Stromal cell of bone marrow (primary cell): Measurements from ENCODE around the gene OR2A2.

Experiments used
- DNase-seq: peaks from one replicate; pipeline ENCODE4 v3.0.0-alpha.2; 2012; ENCODE audit warnings: low read depth

OR2A2 gene

GRCh38 chr7:144142187-144142586, 32.8 kb downstream of the OR2A2 start:
- DNase-seq: no peak

GRCh38 chr7:144144426-144144825, 35.0 kb downstream of the OR2A2 start:
- DNase-seq: no peak

GRCh38 chr7:144148224-144148827, 38.9 kb downstream of the OR2A2 start:
- no peak for DNase-seq

- DNase-seq: no peak
These were observed 49.5 kb downstream of the OR2A2 start for GRCh38 chr7:144158861-144159260.
